HG03159 (cell line): ENCODE measurements around the gene EIF2A.
"Not testable (repeated sequence)": the region's sequence is repeated elsewhere in the genome, so short reads cannot be mapped to it uniquely, and the experiment has no call there.

ENCODE experiments used
- ATAC-seq: cut with Tn5 transposase; IDR thresholded peaks from one replicate; pipeline ENCODE4 v1.9.1; 2021; ENCODE audit warnings: mild to moderate bottlenecking, moderate library complexity; ENCODE audit not compliant: unreplicated experiment

Gene EIF2A

DNA sequence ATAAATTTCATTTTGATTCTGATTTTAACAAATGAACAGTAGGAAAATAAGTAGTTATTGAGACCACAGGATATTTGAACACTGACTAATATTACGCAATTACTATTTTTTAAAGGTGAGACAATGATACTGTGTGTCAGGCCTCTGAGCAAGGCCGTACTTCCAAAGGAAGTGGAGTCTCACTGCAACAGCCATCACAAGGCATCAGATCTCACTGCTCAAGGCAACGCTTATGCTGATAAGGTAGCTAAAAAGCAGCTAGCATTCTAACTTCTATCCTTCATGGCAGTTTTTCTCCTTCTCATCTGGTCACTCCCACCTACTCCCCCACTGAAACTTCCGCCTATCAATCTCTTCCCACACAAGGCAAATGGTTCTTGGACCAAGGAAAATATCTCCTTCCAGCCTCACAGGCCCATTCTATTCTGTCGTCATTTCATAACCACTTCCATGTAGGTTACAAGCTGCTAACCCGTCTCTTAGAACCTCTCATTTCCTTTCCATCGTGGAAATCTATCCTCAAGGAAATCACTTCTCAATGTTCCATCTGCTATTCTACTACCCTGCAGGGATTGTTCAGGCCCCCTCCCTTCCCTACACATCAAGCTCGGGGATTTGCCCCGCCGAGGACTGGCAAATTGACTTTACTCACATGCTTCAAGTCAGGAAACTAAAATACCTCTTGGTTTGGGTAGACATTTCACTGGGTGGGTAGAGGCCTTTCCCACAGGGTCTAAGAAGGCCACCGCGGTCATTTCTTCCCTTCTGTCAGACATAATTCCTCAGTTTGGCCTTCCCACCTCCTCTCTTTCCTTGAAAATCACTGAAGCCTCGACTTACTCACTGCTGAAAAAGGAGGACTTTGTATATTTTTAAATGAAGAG is 54.3 kb downstream of the EIF2A start:
- ATAC-seq: not testable (repeated sequence)

DNA sequence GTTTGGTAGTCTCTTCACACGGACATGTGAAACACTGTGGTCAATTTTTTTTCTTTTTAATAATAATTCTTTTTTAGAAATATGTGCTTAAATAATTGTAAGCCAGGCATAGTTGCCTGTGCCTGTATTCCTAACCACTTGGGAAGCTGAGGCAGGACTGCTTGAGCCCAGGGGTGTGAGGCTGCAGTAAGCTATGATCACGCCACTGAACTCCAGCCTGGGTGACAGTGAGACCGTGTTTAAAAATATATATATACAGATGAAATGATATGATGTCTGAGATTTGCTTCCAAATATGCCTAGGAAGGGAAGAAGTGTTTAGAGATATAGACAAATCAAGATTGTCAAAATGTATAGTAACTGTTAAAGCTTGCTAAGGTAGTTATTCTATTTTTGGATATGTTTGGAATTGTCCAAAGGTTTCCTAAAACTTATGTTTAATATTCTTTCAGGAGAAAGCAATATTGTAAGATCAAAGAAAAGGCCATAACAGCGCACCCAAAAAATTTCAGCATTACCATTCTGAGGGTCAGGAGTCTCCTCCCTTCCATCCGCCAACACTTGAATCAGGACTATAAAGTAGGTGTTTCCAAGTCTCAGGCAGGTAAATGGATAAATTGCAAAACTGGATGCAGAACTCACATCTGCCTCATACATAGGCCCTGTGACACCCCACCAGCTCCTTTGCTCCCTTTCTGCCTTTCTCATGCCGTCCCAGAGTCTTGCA is 56.0 kb downstream of the EIF2A start:
- ATAC-seq: peak; percentile 0

DNA sequence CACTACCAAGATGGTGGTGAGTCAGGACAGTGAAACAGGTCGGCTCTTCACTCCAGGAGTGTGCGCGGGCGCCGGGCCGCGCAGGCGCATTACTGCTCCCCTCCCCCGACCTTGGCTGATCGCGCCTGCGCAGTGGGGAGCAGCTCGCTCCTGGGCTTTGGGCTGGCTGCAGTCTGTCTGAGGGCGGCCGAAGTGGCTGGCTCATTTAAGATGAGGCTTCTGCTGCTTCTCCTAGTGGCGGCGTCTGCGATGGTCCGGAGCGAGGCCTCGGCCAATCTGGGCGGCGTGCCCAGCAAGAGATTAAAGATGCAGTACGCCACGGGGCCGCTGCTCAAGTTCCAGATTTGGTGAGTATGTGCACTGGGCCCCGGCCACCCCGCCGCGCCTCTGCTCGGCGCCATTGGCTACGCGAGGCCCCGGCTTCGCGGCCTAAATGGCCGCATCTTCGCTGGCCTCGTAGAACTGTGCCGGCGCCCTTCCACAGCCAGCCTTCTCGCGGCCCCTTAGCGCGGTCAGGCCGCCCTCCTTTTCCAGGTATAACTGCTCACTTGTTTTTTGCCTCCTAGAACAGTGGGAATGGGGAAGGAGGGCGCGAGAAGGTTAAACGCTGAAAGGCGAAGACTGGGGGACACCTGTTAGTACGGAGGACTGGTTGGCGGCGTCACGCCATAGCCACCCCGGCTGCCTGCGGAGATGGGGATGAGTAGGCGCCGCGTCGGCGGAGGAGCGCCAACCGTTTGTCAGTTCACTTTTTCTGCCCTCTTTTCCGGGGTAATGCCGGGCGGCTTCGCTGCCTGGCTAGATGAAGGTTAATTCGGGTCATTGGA is 56.8 kb downstream of the EIF2A start, which contains the start of gene SELENOT:
Gene SELENOT (plus strand): TSS at position 169 of the 827 bp plus-strand sequence. CDS start 42 bp downstream, at position 211.
- peak; percentile 63 for ATAC-seq

DNA sequence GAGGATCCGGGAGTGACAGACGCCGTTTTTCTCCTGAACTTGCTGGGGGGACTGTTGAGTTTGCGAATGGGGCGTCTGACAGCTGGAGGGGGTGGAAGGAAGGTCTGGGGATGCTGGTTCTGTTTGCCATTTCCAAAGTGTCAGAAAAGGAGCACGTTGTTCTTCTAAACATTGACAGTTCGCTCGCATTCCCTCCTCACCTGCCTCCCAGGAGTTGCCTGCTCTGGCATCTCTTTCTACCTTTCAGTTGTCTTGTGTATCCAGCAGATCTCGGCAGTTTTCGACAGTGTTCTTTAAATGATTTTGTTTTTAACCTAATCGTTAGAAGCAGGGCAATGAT is 57.4 kb downstream of the EIF2A start:
- no peak for ATAC-seq

DNA sequence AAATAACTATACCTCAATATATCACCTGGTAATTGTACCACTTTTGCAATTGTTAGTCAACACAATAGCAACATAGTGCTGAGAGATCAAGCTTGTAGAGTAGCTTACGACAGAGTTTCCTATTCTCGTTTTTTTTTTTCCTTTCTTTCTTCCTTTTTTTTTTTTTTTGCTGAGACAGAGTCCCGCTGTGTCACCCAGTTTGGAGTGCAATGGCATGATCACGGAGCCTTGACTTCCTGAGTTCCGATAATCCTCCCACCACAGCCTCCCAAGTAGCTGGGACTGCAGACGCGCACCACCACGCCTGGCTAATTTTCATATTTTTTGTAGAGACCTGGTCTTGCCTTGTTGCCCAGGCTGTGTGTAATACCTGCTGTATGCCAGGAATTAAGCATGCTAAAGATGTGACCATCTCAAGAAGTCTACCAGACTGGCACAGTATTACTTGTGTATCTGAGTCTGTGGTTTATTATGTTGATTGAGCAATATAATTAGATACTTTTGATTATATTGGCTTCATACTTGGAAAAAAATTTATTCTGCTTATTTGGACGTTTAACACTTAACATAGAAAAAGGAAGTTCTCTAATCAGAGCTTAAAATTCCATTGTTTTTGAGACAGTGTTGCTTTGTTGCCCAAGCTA is 59.5 kb downstream of the EIF2A start:
- no peak for ATAC-seq

DNA sequence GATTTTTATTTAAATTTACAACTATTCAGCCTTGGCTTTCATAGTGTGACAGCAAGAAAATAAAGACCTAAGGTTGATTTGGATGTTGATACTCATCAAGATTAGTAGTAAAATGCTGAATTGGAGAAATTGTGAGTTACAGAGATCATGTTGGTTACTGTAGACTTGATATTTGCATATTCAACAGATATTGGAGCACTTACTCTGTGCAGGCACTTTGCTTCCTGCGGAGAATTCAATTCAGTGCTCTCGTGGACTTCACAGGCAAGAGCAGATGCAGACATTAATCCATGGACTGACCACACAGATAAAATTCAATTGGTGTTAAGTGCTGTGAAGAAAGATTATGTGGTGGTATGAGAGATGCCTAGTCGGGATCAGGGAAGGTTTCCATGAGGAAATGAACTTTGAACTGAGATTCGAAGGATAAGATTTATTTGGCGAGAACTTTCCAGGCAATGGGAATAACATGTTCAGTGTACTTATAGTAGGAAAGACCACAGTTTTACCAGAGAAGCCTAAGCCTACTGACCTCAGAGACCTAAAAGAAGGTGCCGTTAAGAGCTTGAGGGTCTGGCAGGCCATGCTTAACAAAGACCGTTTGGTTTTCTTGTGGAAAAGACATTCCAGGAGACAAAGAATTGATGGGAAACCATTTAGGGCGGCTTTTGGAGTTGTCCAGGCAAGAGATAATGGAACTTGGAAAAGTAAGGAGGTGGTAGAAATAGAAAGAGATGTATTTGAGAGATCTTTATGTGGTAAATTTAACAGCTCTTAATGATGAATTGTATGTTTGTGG is 60.9 kb downstream of the EIF2A start:
- no peak for ATAC-seq

DNA sequence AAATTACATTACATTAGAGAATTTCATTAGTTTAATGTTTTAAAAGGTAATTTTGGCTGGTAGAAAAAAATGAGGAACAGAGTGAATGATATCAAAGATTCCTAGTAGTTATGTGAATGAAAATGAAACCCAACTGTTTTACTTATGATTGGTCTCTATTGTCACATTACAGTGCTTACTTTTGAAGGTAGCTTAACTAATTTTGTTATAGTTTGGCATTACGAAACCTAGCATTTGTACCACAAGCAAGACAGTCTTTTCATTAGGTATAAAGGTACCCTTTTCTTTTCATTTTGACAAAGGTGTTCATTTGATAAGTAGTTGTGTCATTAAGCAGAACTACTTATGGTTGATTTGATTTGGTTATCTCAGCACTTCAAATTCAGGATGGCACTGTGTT is 63.4 kb downstream of the EIF2A start:
- no peak for ATAC-seq

DNA sequence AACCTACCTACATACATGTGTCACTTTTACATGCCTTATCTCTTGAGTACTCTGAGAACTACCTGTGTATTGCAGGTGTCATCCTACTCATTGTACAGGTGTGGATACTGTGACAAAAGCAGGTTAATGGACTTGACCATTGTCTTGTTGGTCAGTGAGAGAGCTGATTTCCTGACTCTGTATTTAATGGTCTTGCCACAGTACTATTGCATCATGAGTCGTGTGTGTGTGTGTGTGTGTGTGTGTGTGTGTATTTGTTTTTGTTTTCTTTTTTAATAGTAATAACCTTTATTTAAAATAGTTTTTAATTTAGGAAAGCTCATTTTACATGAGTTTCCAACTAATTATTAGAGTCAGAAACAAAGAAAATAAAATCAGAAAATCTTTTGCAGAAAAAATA is 64.2 kb downstream of the EIF2A start:
- no peak for ATAC-seq

DNA sequence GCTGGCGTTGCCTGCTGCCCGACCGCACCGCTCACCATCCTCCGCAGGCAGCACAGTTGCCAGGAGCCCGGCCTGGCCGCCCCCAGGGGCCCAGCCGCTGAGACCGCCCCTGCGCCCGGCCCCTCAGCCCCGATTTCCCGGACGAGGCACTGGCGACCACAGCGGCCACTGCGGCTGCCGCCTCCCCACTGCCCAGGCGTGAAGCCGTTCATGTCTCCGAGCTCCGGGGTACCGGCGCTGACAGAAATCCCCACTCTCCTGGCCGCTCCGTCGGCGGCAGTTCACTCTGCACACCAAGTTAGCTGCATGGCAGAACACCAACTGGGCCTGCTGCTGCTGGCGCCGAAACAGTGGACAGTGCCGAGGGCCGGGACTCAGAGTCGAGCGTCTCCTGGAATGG is 65.1 kb downstream of the EIF2A start:
- no peak for ATAC-seq

DNA sequence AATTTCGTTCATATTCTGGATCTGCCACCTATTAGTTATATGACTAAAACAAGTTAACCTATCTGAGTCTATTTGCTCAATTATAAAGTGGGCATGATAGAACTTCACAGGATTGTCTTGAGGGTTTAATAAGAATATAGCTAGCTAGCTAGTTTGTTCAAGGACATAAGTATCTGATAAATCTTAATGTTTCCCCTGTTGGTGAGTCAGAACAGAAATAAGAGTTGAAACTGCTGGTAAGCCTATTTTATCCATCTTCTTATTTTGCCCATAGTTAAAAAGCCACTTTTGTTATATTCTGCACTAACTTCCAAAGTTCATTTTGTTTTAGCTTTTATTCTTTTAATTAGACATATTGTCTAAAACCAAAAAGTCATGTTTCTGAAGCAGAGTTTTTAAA is 65.9 kb downstream of the EIF2A start:
- ATAC-seq: no peak

DNA sequence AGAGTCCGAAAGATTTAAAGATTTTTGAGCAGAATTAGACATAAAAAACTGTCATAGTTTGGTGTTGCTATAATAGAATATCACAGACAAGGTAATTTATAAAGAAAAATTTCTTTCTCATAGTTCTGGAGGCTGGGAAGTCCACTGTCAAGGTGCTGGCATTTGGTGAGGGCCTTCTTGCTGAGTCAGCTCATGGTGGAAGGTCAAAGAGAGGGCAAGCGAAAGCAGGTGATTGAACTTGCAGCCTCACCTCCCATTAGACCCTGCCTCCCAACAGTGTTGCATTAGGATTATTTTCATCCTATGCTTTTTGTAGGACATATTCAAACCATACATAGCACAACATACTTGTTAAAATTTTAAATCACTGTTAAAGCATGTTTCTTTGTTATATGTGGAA is 66.4 kb downstream of the EIF2A start:
- ATAC-seq: no peak

DNA sequence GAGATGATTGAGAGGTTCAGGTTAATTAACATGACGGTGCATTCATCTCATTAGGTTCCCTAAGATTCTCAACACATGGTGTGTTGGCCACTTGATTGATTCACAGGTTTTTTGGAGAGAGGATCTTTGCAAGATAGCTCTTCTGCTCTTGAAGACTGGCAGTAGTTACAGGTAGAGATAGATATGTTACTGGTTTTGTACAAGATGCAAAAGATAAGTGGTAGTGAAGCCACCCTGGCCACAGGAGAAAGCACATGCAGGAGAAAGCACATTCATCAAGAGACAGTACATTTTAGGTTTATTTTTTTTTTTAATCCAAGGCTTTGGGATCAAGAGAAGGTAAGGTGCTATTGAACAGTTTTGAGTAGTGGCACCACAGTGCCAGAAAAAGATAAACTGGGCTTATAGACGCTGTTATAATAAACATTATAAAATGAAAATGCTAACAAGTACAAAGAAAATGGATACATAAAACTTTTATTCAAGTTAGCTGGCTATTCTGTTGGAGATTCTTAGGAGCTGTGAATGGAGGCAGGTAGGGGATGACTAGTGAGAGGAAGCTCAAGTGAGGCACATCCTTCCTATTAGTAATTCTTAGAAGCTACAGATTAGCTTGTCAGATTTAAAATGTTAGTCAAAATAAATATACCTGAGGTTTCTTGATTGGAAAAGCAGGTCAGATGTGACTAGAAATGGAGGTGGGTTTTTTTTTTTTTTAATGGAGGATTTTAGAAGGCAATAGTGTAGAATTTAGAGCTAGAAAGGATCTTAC is 67.3 kb downstream of the EIF2A start:
- ATAC-seq: no peak

DNA sequence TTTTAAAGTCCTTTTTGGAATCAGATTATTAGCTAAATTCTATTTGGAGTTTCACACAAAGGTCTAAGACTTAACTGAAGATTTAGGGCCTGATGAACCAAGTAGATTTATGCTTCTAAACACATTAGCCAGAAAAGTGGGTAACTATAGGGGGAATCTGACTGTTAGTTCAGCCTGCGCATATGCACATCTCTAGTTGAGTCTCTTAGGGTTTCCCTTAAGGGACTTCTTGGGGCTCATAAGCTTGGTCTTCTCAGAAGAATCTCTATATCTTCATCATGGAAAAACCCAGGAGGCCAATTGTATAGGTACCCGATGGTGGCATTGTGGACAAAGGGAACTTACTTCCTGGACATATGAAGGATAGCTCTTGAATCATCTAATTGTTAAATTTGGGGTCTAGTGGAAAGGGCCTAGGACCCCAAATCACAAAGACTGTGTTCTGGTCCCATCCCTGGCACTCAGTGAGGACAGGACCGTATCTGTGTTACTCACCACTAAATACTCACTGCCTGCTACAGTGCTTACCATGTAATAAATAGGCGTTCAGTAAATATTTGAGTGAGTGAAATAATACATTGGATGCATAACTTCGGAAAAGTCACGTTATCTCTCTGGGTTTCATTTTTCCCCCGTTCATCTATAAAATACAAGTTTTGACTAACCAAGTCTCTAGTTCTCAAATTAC is 73.6 kb downstream of the EIF2A start:
- ATAC-seq: no peak

DNA sequence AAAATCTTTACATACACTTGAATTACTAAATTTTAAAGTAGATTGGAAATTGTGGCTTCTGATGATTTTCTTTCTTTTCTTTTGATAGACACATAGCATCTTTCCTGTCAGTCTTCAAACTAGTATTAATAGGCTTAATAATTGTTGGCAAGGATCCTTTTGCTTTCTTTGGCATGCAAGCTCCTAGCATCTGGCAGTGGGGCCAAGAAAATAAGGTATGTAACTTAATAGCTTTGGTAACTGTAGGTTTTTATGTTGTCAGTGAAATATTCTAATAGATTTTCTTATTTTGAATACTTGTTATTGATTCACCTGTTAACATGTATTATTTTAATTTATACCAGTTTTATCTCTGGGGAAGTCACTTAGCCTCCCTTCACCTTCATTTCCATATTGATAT is 76.4 kb downstream of the EIF2A start:
- ATAC-seq: not testable (repeated sequence)

DNA sequence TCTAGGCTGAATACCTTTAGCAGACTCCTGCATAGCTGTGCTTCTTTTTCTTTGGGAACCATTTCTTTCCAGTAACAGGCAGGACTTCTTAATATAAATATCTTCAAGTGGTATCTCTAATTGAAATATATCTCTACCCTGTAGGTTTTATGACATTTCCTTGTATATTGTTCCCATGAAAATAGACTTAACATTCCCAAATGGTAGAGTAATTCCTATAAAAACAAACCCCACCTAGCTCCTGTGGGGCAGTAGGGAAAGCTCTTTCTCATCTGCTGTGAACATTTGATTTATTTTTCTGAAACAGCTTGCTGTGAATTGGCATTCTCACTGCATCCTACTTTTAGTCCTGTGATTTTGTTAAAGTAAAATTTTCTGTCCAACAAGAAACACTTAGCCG is 77.4 kb downstream of the EIF2A start:
- no peak for ATAC-seq

DNA sequence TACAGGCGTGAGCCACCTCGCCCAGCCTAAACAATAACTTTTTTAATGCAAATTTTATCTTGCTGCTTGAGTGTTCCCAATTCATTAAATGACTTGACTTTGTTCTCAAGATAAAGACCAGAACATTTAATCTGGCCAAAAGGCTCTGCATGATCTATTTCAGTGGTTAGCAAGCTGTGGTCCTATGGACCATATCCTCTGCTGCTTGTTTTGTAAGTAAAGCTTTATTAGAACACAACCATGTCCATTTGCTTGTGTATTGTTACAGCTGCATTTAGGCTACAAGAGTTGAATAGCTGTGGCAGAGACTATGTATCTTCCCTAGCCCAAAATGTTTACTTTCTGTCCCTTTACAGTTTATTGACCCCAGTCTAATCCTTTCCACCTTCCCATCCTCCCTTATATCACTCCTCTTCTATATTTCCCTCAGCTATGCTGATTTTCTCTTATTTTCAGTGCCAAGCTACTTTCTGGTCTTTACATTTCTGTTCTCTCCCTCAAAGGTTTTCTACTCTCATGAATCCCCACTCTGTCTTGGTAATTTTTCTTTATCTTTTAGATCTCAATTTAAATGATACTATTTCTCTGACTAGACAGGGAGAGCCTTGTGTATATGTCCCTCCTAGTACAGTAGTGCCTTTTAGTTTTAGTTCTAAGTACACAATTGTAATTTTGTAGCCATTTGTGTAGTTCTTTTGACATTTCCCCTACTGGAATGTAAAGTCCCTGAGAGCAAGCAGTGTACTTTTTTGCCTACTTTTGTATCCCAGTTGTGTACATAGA is 79.8 kb downstream of the EIF2A start:
- no peak for ATAC-seq

DNA sequence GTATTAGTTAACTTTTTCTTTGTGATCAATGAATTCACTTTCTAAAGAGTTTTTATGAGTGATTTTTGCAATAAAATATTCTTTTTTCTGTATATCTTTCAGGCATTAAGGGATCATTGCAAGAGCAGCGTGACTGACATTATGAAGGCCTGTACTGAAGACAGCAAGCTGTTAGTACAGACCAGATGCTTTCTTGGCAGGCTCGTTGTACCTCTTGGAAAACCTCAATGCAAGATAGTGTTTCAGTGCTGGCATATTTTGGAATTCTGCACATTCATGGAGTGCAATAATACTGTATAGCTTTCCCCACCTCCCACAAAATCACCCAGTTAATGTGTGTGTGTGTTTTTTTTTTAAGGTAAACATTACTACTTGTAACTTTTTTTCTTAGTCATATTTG is 81.0 kb downstream of the EIF2A start:
- ATAC-seq: no peak
